Dendritic cell treated with granulocyte-macrophage colony-stimulating factor and Interleukin-4, amounts not matched to agents 40 ng/mL and 50 ng/mL, for 4 days (primary cell): ENCODE results near the gene HSPH1.

Source experiments
- H3K27ac Mint-ChIP-seq: one replicate; pipeline ENCODE4 v1.8.0; 2022; ENCODE audit warnings: mild to moderate bottlenecking, mixed read lengths
- H3K27me3 Mint-ChIP-seq: one replicate; pipeline ENCODE4 v1.8.0; 2022; ENCODE audit warnings: mild to moderate bottlenecking, mixed read lengths
- H3K36me3 Mint-ChIP-seq: one replicate; pipeline ENCODE4 v1.8.0; 2022; ENCODE audit warnings: low read depth, mixed read lengths
- H3K4me1 Mint-ChIP-seq: one replicate; pipeline ENCODE4 v1.8.0; 2022; ENCODE audit warnings: low read depth, mixed read lengths
- H3K4me3 Mint-ChIP-seq: one replicate; pipeline ENCODE4 v1.8.0; 2022; ENCODE audit warnings: mild to moderate bottlenecking, moderate library complexity, mixed read lengths
- H3K9me3 Mint-ChIP-seq: one replicate; pipeline ENCODE4 v1.8.0; 2022; ENCODE audit warnings: mixed read lengths
- intact Hi-C: fragments of 100-400 bp; cut with micrococcal nuclease; formaldehyde crosslinking; loops from one replicate; pipeline ENCODE4 v1.15.0; 2022

The HSPH1 gene

GRCh38 chr13:31168166-31168565, 6.5 kb upstream of the HSPH1 start:
- intact Hi-C loops, result no loop called here
- no peaks in the 10 kb centered on the region for H3K36me3 Mint-ChIP-seq
- no peak overlapping the region for H3K27ac Mint-ChIP-seq
- peaks cover 3% of the 10 kb centered on the region for H3K27me3 Mint-ChIP-seq
- H3K9me3 Mint-ChIP-seq, result no peaks in the 10 kb centered on the region
- H3K4me3 Mint-ChIP-seq, result no peak overlapping the region
- H3K4me1 Mint-ChIP-seq, result no peaks in the 10 kb centered on the region

- Mint-ChIP-seq H3K36me3 (peaks cover under 1% of the 10 kb centered on the region), H3K4me3 (no peak overlapping the region), H3K27me3 (peaks cover 3% of the 10 kb centered on the region), H3K27ac (no peak overlapping the region), H3K9me3 (no peaks in the 10 kb centered on the region), H3K4me1 (peaks cover 5% of the 10 kb centered on the region)
- intact Hi-C loops, result no loop called here
Measured at GRCh38 chr13:31167490-31167889, 5.8 kb upstream of the HSPH1 start.

GRCh38 chr13:31166591-31166990, 4.9 kb upstream of the HSPH1 start:
- H3K36me3 Mint-ChIP-seq, result peaks cover 9% of the 10 kb centered on the region
- H3K27ac Mint-ChIP-seq, result no peak overlapping the region
- intact Hi-C loops, result no loop called here
- no peaks in the 10 kb centered on the region for H3K9me3 Mint-ChIP-seq
- H3K4me3 Mint-ChIP-seq, result no peak overlapping the region
- peaks cover 3% of the 10 kb centered on the region for H3K27me3 Mint-ChIP-seq
- peaks cover 8% of the 10 kb centered on the region for H3K4me1 Mint-ChIP-seq

- Mint-ChIP-seq H3K27ac (peak overlapping the region; percentile 96), H3K4me1 (peaks cover 30% of the 10 kb centered on the region), H3K9me3 (no peaks in the 10 kb centered on the region), H3K36me3 (peaks cover 51% of the 10 kb centered on the region), H3K27me3 (no peaks in the 10 kb centered on the region), H3K4me3 (peak overlapping the region; percentile 99)
- intact Hi-C loops, result loop anchor here (2.0 to 5.0 kb wide), 3 partner anchors 38 to 546 kb away; partner anchors contain the start of gene USPL1
Measured at GRCh38 chr13:31162151-31163008, 676 bp upstream of the HSPH1 start.

- Mint-ChIP-seq H3K4me3 (peak overlapping the region; percentile 99), H3K27me3 (no peaks in the 10 kb centered on the region), H3K36me3 (peaks cover 62% of the 10 kb centered on the region), H3K27ac (peak overlapping the region; percentile 96), H3K4me1 (peaks cover 30% of the 10 kb centered on the region), H3K9me3 (no peaks in the 10 kb centered on the region)
- intact Hi-C loops, result loop anchor here (5.0 kb wide), 1 partner anchor 114 kb away; no protein-coding TSS in a partner anchor
Measured at GRCh38 chr13:31160857-31161556, 697 bp downstream of the HSPH1 start.

- no peaks in the 10 kb centered on the region for H3K27me3 Mint-ChIP-seq
- H3K9me3 Mint-ChIP-seq, result no peaks in the 10 kb centered on the region
- intact Hi-C loops, result no loop called here
- peaks cover 79% of the 10 kb centered on the region for H3K36me3 Mint-ChIP-seq
- no peak overlapping the region for H3K27ac Mint-ChIP-seq
- H3K4me1 Mint-ChIP-seq, result peaks cover 36% of the 10 kb centered on the region
- H3K4me3 Mint-ChIP-seq, result peak overlapping the region; percentile 99
Measured at GRCh38 chr13:31159306-31159705, 2.4 kb downstream of the HSPH1 start.

GRCh38 chr13:31154939-31155338, 6.8 kb downstream of the HSPH1 start:
- H3K4me3 Mint-ChIP-seq, result no peak overlapping the region
- H3K4me1 Mint-ChIP-seq, result peaks cover 30% of the 10 kb centered on the region
- H3K27me3 Mint-ChIP-seq, result no peaks in the 10 kb centered on the region
- intact Hi-C loops, result no loop called here
- no peak overlapping the region for H3K27ac Mint-ChIP-seq
- no peaks in the 10 kb centered on the region for H3K9me3 Mint-ChIP-seq
- H3K36me3 Mint-ChIP-seq, result peaks cover 95% of the 10 kb centered on the region

GRCh38 chr13:31151837-31152236, 9.9 kb downstream of the HSPH1 start:
- no peak overlapping the region for H3K4me3 Mint-ChIP-seq
- no peaks in the 10 kb centered on the region for H3K27me3 Mint-ChIP-seq
- H3K27ac Mint-ChIP-seq, result no peak overlapping the region
- intact Hi-C loops, result no loop called here
- peaks cover 95% of the 10 kb centered on the region for H3K36me3 Mint-ChIP-seq
- peaks cover 17% of the 10 kb centered on the region for H3K4me1 Mint-ChIP-seq
- no peaks in the 10 kb centered on the region for H3K9me3 Mint-ChIP-seq

- H3K27me3 Mint-ChIP-seq, result no peaks in the 10 kb centered on the region
- H3K27ac Mint-ChIP-seq, result no peak overlapping the region
- no peaks in the 10 kb centered on the region for H3K9me3 Mint-ChIP-seq
- H3K4me3 Mint-ChIP-seq, result no peak overlapping the region
- H3K4me1 Mint-ChIP-seq, result peaks cover 19% of the 10 kb centered on the region
- intact Hi-C loops, result no loop called here
- H3K36me3 Mint-ChIP-seq, result peaks cover 98% of the 10 kb centered on the region
Measured at GRCh38 chr13:31150315-31150985, 11.3 kb downstream of the HSPH1 start.

GRCh38 chr13:31149604-31150003, 12.1 kb downstream of the HSPH1 start:
- H3K27me3 Mint-ChIP-seq, result no peaks in the 10 kb centered on the region
- intact Hi-C loops, result loop anchor here (10.0 kb wide), 1 partner anchor 505 kb away; no protein-coding TSS in a partner anchor
- no peaks in the 10 kb centered on the region for H3K9me3 Mint-ChIP-seq
- no peak overlapping the region for H3K27ac Mint-ChIP-seq
- peaks cover 98% of the 10 kb centered on the region for H3K36me3 Mint-ChIP-seq
- H3K4me1 Mint-ChIP-seq, result peaks cover 23% of the 10 kb centered on the region
- no peak overlapping the region for H3K4me3 Mint-ChIP-seq

- H3K27me3 Mint-ChIP-seq, result no peaks in the 10 kb centered on the region
- intact Hi-C loops, result loop anchor here (10.0 kb wide), 1 partner anchor 501 kb away; no protein-coding TSS in a partner anchor
- no peaks in the 10 kb centered on the region for H3K9me3 Mint-ChIP-seq
- peaks cover 32% of the 10 kb centered on the region for H3K4me1 Mint-ChIP-seq
- H3K4me3 Mint-ChIP-seq, result no peak overlapping the region
- H3K36me3 Mint-ChIP-seq, result peaks cover 97% of the 10 kb centered on the region
- no peak overlapping the region for H3K27ac Mint-ChIP-seq
Measured at GRCh38 chr13:31145417-31145816, 16.3 kb downstream of the HSPH1 start.

- intact Hi-C loops, result no loop called here
- no peaks in the 10 kb centered on the region for H3K9me3 Mint-ChIP-seq
- H3K27ac Mint-ChIP-seq, result peak overlapping the region; percentile 41
- peaks cover 95% of the 10 kb centered on the region for H3K36me3 Mint-ChIP-seq
- H3K4me3 Mint-ChIP-seq, result no peak overlapping the region
- H3K27me3 Mint-ChIP-seq, result no peaks in the 10 kb centered on the region
- H3K4me1 Mint-ChIP-seq, result peaks cover 18% of the 10 kb centered on the region
Measured at GRCh38 chr13:31138515-31138914, 23.2 kb downstream of the HSPH1 start.

- H3K4me1 Mint-ChIP-seq, result peaks cover 8% of the 10 kb centered on the region
- no peak overlapping the region for H3K27ac Mint-ChIP-seq
- H3K9me3 Mint-ChIP-seq, result no peaks in the 10 kb centered on the region
- no peaks in the 10 kb centered on the region for H3K27me3 Mint-ChIP-seq
- no peak overlapping the region for H3K4me3 Mint-ChIP-seq
- intact Hi-C loops, result no loop called here
- peaks cover 84% of the 10 kb centered on the region for H3K36me3 Mint-ChIP-seq
Measured at GRCh38 chr13:31136724-31137123, 25.0 kb downstream of the HSPH1 start.
